Caco-2 (cell line): ENCODE data around the gene ALAD. TPM values are rescaled to one million over a fixed set of nuclear protein-coding genes. Genes with fewer than 3 reads are reported as not detected.
A peak's percentile ranks its signal among the peaks of the same experiment; 100 is the strongest.

Experiments used
- BruUV-seq: library from RNA; stranded (reverse); fragments of 400-500 nt; replicated peaks from 2 replicates; lab custom pipeline; 2021; lab: Mats Ljungman, UMichigan
- CTCF ChIA-PET: fragments of 300-600 bp; sonication (Branson Sonifier 250); formaldehyde crosslinking; loops from one replicate; lab custom pipeline; 2022; ENCODE audit warnings: antibody characterized with exemption; lab: Charles Lee
- POLR2A ChIA-PET: fragments of 300-600 bp; sonication (Branson Sonifier 250); formaldehyde crosslinking; loops from one replicate; lab custom pipeline; 2022; ENCODE audit warnings: antibody characterized with exemption; lab: Charles Lee
- DNase-seq, 2 experiments: peaks; one replicate each; pipeline versions ENCODE4 v3.0.0 to v3.0.0-alpha.2; 2020 to 2022
- H3K27me3 ChIP-seq: replicated peaks from 2 replicates; pipeline ENCODE4 v1.6.0; 2011; ENCODE audit warnings: low read length; ENCODE audit not compliant: control insufficient read depth, insufficient read depth
- H3K36me3 ChIP-seq: 2 replicates; pipeline ENCODE4 v1.5.1; 2011; ENCODE audit warnings: low read length; ENCODE audit not compliant: control insufficient read depth, insufficient read depth
- H3K4me1 ChIP-seq: fragments of 250-450 bp; sonication (Bioruptor Pico); 2 replicates; pipeline ENCODE4 v1.5.1; 2020; ENCODE audit warnings: mild to moderate bottlenecking
- H3K4me3 ChIP-seq: 2 replicates; pipeline ENCODE4 v1.5.1; 2011; ENCODE audit warnings: low read depth, mild to moderate bottlenecking, control low read depth, low read length
- H3K9me3 ChIP-seq: fragments of 250-450 bp; sonication (Bioruptor Pico); 2 replicates; pipeline ENCODE4 v1.5.1; 2020; ENCODE audit warnings: mild to moderate bottlenecking, moderate library complexity
- H3K27ac Mint-ChIP-seq: one replicate; pipeline ENCODE4 v1.8.0; 2022; ENCODE audit warnings: mixed read lengths; ENCODE audit not compliant: unreplicated experiment
- H3K27me3 Mint-ChIP-seq: one replicate; pipeline ENCODE4 v1.8.0; 2022; ENCODE audit warnings: mixed read lengths; ENCODE audit not compliant: insufficient read depth, unreplicated experiment
- H3K36me3 Mint-ChIP-seq: one replicate; pipeline ENCODE4 v1.8.0; 2022; ENCODE audit warnings: mild to moderate bottlenecking, mixed read lengths; ENCODE audit not compliant: insufficient read depth, unreplicated experiment
- H3K4me1 Mint-ChIP-seq: one replicate; pipeline ENCODE4 v1.8.0; 2022; ENCODE audit warnings: low read depth, mixed read lengths; ENCODE audit not compliant: unreplicated experiment
- H3K4me3 Mint-ChIP-seq: one replicate; pipeline ENCODE4 v1.8.0; 2022; ENCODE audit warnings: mild to moderate bottlenecking, moderate library complexity, mixed read lengths; ENCODE audit not compliant: unreplicated experiment
- H3K9me3 Mint-ChIP-seq: one replicate; pipeline ENCODE4 v1.8.0; 2022; ENCODE audit warnings: mixed read lengths; ENCODE audit not compliant: unreplicated experiment
- CTCF ChIP-seq, 2 experiments: fragments of 200-600 bp in 1 of 2; IDR thresholded peaks; 1 replicate in 1 of 2; 2 replicates in 1 of 2; pipeline versions ENCODE4 v1.5.1 to v1.8.0; 2011 to 2022; ENCODE audit warnings: antibody characterized with exemption in 1 of 2, control low read depth in 1 of 2, inconsistent platforms in 1 of 2, low read depth in 1 of 2, low read length in 1 of 2, mild to moderate bottlenecking in 1 of 2, moderate library complexity in 1 of 2; ENCODE audit not compliant: insufficient read depth in 1 of 2, severe bottlenecking in 1 of 2, unreplicated experiment in 1 of 2
- intact Hi-C: fragments of 100-400 bp; cut with micrococcal nuclease; formaldehyde crosslinking; loops from one replicate; pipeline ENCODE4 v1.10.0; 2022; ENCODE audit not compliant: unreplicated experiment
- total RNA-seq: library from RNA; stranded (reverse); gene quantifications from 2 replicates; pipeline ENCODE4 v1.2.3, GENCODE V29; 2022

ALAD gene
- total RNA-seq, 1 experiment from 2014 or later, result 48.8 TPM

- no peak for TF ChIP-seq CTCF (IDR thresholded peaks at IDR 0.05; ENCODE audit: insufficient read depth in 1 of 2, low read depth in 1 of 2, low read length in 1 of 2, severe bottlenecking in 1 of 2, unreplicated experiment in 1 of 2)
- ChIA-PET POLR2A (no interaction called here), CTCF (no interaction called here)
- peaks cover 21% of the 10 kb centered on the region for H3K4me1 ChIP-seq
- no peak overlapping the region for H3K4me3 Mint-ChIP-seq
- H3K27me3 ChIP-seq, result no peaks in the 10 kb centered on the region
- H3K36me3 Mint-ChIP-seq, result peaks cover 58% of the 10 kb centered on the region
- DNase-seq, result no peak
- H3K9me3 Mint-ChIP-seq, result peaks cover 5% of the 10 kb centered on the region
- 0 out of 2 replicates have a peak, but pooled peaks cover 4% of the 10 kb centered on the region for H3K36me3 ChIP-seq
- BruUV-seq, result no TSS peak
- H3K27me3 Mint-ChIP-seq, result no peaks in the 10 kb centered on the region
- intact Hi-C loops, result no loop called here
- no peak overlapping the region for H3K4me3 ChIP-seq
- H3K4me1 Mint-ChIP-seq, result peaks cover 28% of the 10 kb centered on the region
- H3K27ac Mint-ChIP-seq, result no peak overlapping the region
- H3K9me3 ChIP-seq, result no peaks in the 10 kb centered on the region
Measured at GRCh38 chr9:113391917-113392316, 9.2 kb downstream of the ALAD start.

- no peak for TF ChIP-seq CTCF (IDR thresholded peaks at IDR 0.05; ENCODE audit: insufficient read depth in 1 of 2, low read depth in 1 of 2, low read length in 1 of 2, severe bottlenecking in 1 of 2, unreplicated experiment in 1 of 2)
- Mint-ChIP-seq H3K4me3 (no peak overlapping the region), H3K9me3 (peaks cover 11% of the 10 kb centered on the region), H3K36me3 (peaks cover 56% of the 10 kb centered on the region), H3K27me3 (no peaks in the 10 kb centered on the region), H3K4me1 (peaks cover 27% of the 10 kb centered on the region), H3K27ac (no peak overlapping the region)
- Histone ChIP-seq H3K4me1 (peaks cover 28% of the 10 kb centered on the region), H3K36me3 (0 out of 2 replicates have a peak, but pooled peaks cover 4% of the 10 kb centered on the region), H3K27me3 (no peaks in the 10 kb centered on the region), H3K4me3 (no peak overlapping the region), H3K9me3 (no peaks in the 10 kb centered on the region)
- POLR2A ChIA-PET, result no interaction called here
- CTCF ChIA-PET, result interaction anchor here (1.3 kb wide), 1 partner anchor 11 kb away, joined by 4 read pairs; the partner anchor contains the start of gene ALAD
- intact Hi-C loops, result no loop called here
- DNase-seq, result no peak
- no TSS peak for BruUV-seq
Measured at GRCh38 chr9:113390192-113390960, 10.7 kb downstream of the ALAD start.

GRCh38 chr9:113389451-113389850 is 11.6 kb downstream of the ALAD start:
- peak in 1 of 2 experiments; percentile 25 for DNase-seq
- H3K4me1 Mint-ChIP-seq, result peaks cover 32% of the 10 kb centered on the region
- no peak overlapping the region for H3K27ac Mint-ChIP-seq
- ChIA-PET POLR2A (no interaction called here), CTCF (interaction anchor here (1.3 kb wide), 1 partner anchor 12 kb away, joined by 4 read pairs; the partner anchor contains the start of gene ALAD)
- H3K4me3 Mint-ChIP-seq, result no peak overlapping the region
- Histone ChIP-seq H3K36me3 (0 out of 2 replicates have a peak, but pooled peaks cover 4% of the 10 kb centered on the region), H3K9me3 (no peaks in the 10 kb centered on the region), H3K4me3 (no peak overlapping the region), H3K27me3 (no peaks in the 10 kb centered on the region), H3K4me1 (peaks cover 28% of the 10 kb centered on the region)
- no TSS peak for BruUV-seq
- no peaks in the 10 kb centered on the region for H3K27me3 Mint-ChIP-seq
- no peak for TF ChIP-seq CTCF (IDR thresholded peaks at IDR 0.05; ENCODE audit: insufficient read depth in 1 of 2, low read depth in 1 of 2, low read length in 1 of 2, severe bottlenecking in 1 of 2, unreplicated experiment in 1 of 2)
- H3K36me3 Mint-ChIP-seq, result peaks cover 58% of the 10 kb centered on the region
- intact Hi-C loops, result no loop called here
- H3K9me3 Mint-ChIP-seq, result peaks cover 11% of the 10 kb centered on the region
